H1 (cell line): ENCODE results near the gene TBC1D22A. TPM values are rescaled to one million over a fixed set of nuclear protein-coding genes. Genes with fewer than 3 reads are reported as not detected.

Experiments
- CTCF ChIA-PET: fragments of 300-600 bp; sonication (Branson Sonifier 250); formaldehyde crosslinking; loops from one replicate; lab custom pipeline; 2021; ENCODE audit not compliant: partially characterized antibody; lab: Charles Lee
- POLR2A ChIA-PET: fragments of 300-600 bp; sonication (Branson Sonifier 250); formaldehyde crosslinking; loops from one replicate; lab custom pipeline; 2021; ENCODE audit warnings: inconsistent platforms; ENCODE audit not compliant: partially characterized antibody; lab: Charles Lee
- DNase-seq, 2 experiments: peaks; one replicate each; pipeline versions ENCODE4 v3.0.0 to v3.0.0-alpha.2; 2010 to 2022; ENCODE audit warnings: low spot score in 2 of 2, low read depth in 1 of 2, mixed read lengths in 1 of 2
- FAIRE-seq: peaks from 2 replicates; lab custom pipeline; 2011; peaks lifted over from hg19 to GRCh38; lab: Jason Lieb, UNC
- H2AFZ ChIP-seq: 2 replicates; pipeline ENCODE4 v1.8.1; 2012; ENCODE audit warnings: low read length, inconsistent platforms
- H2AK5ac ChIP-seq: 2 replicates; pipeline ENCODE4 v1.6.1; 2013; ENCODE audit warnings: low read depth, low read length
- H2BK120ac ChIP-seq: replicated peaks from 2 replicates; pipeline ENCODE3; 2013; ENCODE audit warnings: low read depth, low read length, inconsistent platforms
- H2BK12ac ChIP-seq: 2 replicates; pipeline ENCODE4 v1.6.1; 2013; ENCODE audit warnings: low read depth, low read length
- H2BK15ac ChIP-seq: 2 replicates; pipeline ENCODE4 v1.6.1; 2013; ENCODE audit warnings: low read length
- H2BK20ac ChIP-seq: 2 replicates; pipeline ENCODE4 v1.6.1; 2013; ENCODE audit warnings: low read length
- H2BK5ac ChIP-seq: 2 replicates; pipeline ENCODE4 v1.6.1; 2013; ENCODE audit warnings: low read depth, low read length
- H3K14ac ChIP-seq: 2 replicates; pipeline ENCODE4 v1.6.1; 2013; ENCODE audit warnings: inconsistent platforms; ENCODE audit not compliant: insufficient read length
- H3K18ac ChIP-seq: 2 replicates; pipeline ENCODE4 v1.6.1; 2013; ENCODE audit warnings: low read length; ENCODE audit errors: extremely low read depth
- H3K23ac ChIP-seq: 2 replicates; pipeline ENCODE4 v1.6.1; 2013; ENCODE audit warnings: inconsistent platforms; ENCODE audit not compliant: insufficient read length
- H3K23me2 ChIP-seq: 2 replicates; pipeline ENCODE4 v1.6.1; 2013; ENCODE audit warnings: low read depth, low read length
- H3K27ac ChIP-seq: 2 replicates; pipeline ENCODE4 v1.6.1; 2011; ENCODE audit warnings: low read depth, low read length, inconsistent platforms
- H3K27me3 ChIP-seq, 4 experiments: replicated peaks in 1 of 4; 1 replicate in 1 of 4; 2 replicates in 3 of 4; pipeline versions ENCODE4 v1.6.1 to v1.8.1; 2011 to 2013; ENCODE audit warnings: low read length in 3 of 4, mild to moderate bottlenecking in 3 of 4, inconsistent platforms in 2 of 4, mixed read lengths in 2 of 4, moderate library complexity in 1 of 4; ENCODE audit not compliant: control insufficient read depth in 3 of 4, insufficient read depth in 3 of 4; ENCODE audit errors: extremely low read depth in 1 of 4
- H3K36me3 ChIP-seq, 4 experiments: 2 replicates each; pipeline versions ENCODE4 v1.6.1 to v1.8.1; 2011 to 2013; ENCODE audit warnings: mild to moderate bottlenecking in 4 of 4, low read length in 3 of 4, moderate library complexity in 2 of 4, control low read depth in 1 of 4, inconsistent platforms in 1 of 4; ENCODE audit not compliant: insufficient read depth in 4 of 4, control insufficient read depth in 2 of 4
- H3K4ac ChIP-seq: replicated peaks from 2 replicates; pipeline ENCODE3; 2013; ENCODE audit warnings: low read length, low read depth, mixed read lengths, inconsistent platforms; ENCODE audit not compliant: insufficient read length
- H3K4me1 ChIP-seq, 4 experiments: replicated peaks in 1 of 4; 1 replicate in 1 of 4; 2 replicates in 3 of 4; pipeline versions ENCODE4 v1.6.1 to v1.8.1; 2011 to 2013; ENCODE audit warnings: low read length in 3 of 4, inconsistent platforms in 2 of 4, mixed read lengths in 1 of 4; ENCODE audit not compliant: insufficient read depth in 4 of 4, control insufficient read depth in 3 of 4
- H3K4me2 ChIP-seq, 2 experiments: 2 replicates each; pipeline versions ENCODE4 v1.6.1 to v1.8.1; 2011 to 2013; ENCODE audit warnings: low read depth in 2 of 2, low read length in 2 of 2, control low read depth in 1 of 2, inconsistent platforms in 1 of 2, mild to moderate bottlenecking in 1 of 2; ENCODE audit not compliant: insufficient read depth in 1 of 2
- H3K4me3 ChIP-seq, 4 experiments: fragments of 200-600, 300-600 bp in 1 of 4; sonication (generic), shearing (Covaris generic), sonication (Bioruptor Twin) in 1 of 4; 2 replicates each; pipeline versions ENCODE4 v1.5.1 to v1.8.1; 2011 to 2016; ENCODE audit warnings: low read length in 4 of 4, low read depth in 3 of 4, control low read depth in 2 of 4, inconsistent platforms in 2 of 4, mild to moderate bottlenecking in 2 of 4, mixed read lengths in 1 of 4, moderate library complexity in 1 of 4; ENCODE audit not compliant: insufficient read depth in 2 of 4; ENCODE audit errors: extremely low read depth in 1 of 4
- H3K56ac ChIP-seq: replicated peaks from 2 replicates; pipeline ENCODE3; 2013; ENCODE audit warnings: low read depth, mild to moderate bottlenecking, mixed read lengths, low read length, inconsistent platforms; ENCODE audit not compliant: insufficient read length
- H3K79me1 ChIP-seq: 2 replicates; pipeline ENCODE4 v1.6.1; 2013; ENCODE audit warnings: low read depth, low read length, control low read depth
- H3K79me2 ChIP-seq, 2 experiments: 2 replicates each; pipeline versions ENCODE4 v1.6.1 to v1.8.1; 2012 to 2013; ENCODE audit warnings: low read length in 2 of 2, mild to moderate bottlenecking in 2 of 2, inconsistent platforms in 1 of 2; ENCODE audit not compliant: insufficient read depth in 2 of 2, control insufficient read depth in 1 of 2
- H3K9ac ChIP-seq, 4 experiments: replicated peaks in 1 of 4; 1 replicate in 1 of 4; 2 replicates in 3 of 4; pipeline versions ENCODE4 v1.6.1 to v1.8.1; 2011 to 2013; ENCODE audit warnings: low read depth in 3 of 4, low read length in 3 of 4, control low read depth in 2 of 4, mild to moderate bottlenecking in 2 of 4, moderate library complexity in 2 of 4, inconsistent platforms in 1 of 4; ENCODE audit errors: extremely low read depth in 1 of 4
- H3K9me3 ChIP-seq, 2 experiments: 2 replicates each; pipeline versions ENCODE4 v1.6.1 to v1.8.1; 2012 to 2013; ENCODE audit warnings: mild to moderate bottlenecking in 2 of 2, moderate library complexity in 2 of 2, control low read depth in 1 of 2, inconsistent platforms in 1 of 2, low read depth in 1 of 2, low read length in 1 of 2, mixed read lengths in 1 of 2; ENCODE audit not compliant: insufficient read depth in 2 of 2
- H4K20me1 ChIP-seq, 2 experiments: replicated peaks in 1 of 2; 2 replicates each; pipeline versions ENCODE3 to v1.8.1; 2011 to 2013; ENCODE audit warnings: inconsistent platforms in 2 of 2, low read length in 2 of 2, mild to moderate bottlenecking in 1 of 2; ENCODE audit not compliant: insufficient read depth in 2 of 2, control insufficient read depth in 1 of 2
- H4K5ac ChIP-seq: 2 replicates; pipeline ENCODE4 v1.6.1; 2013; ENCODE audit warnings: low read length, low read depth, mixed read lengths, inconsistent platforms; ENCODE audit not compliant: insufficient read length
- H4K8ac ChIP-seq: 2 replicates; pipeline ENCODE4 v1.8.0; 2013; ENCODE audit warnings: mild to moderate bottlenecking, moderate library complexity, low read length, inconsistent platforms; ENCODE audit not compliant: insufficient read depth; ENCODE audit errors: extremely low read depth
- H4K91ac ChIP-seq: replicated peaks from 2 replicates; pipeline ENCODE3; 2013; ENCODE audit warnings: low read length, mixed read lengths, inconsistent platforms; ENCODE audit not compliant: insufficient read length
- ASH2L ChIP-seq: fragments of 200-600, 300-600 bp; sonication (generic); IDR thresholded peaks from one replicate; pipeline ENCODE4 v1.7.1; 2017; ENCODE audit warnings: low read length
- CREB1 ChIP-seq: IDR thresholded peaks from 2 replicates; pipeline ENCODE4 v1.6.1; 2012; ENCODE audit warnings: inconsistent platforms
- SIN3A ChIP-seq, 2 experiments: IDR thresholded peaks in 1 of 2; conservative IDR thresholded peaks in 1 of 2; 2 replicates each; pipeline ENCODE4 v1.6.1; 2011 to 2012; ENCODE audit warnings: low read length in 2 of 2, improper control_type of control experiment in 1 of 2, low read depth in 1 of 2, mild to moderate bottlenecking in 1 of 2
- SP1 ChIP-seq: IDR thresholded peaks from 2 replicates; pipeline ENCODE4 v1.6.1; 2011; ENCODE audit warnings: low read depth, low read length
- TAF1 ChIP-seq: IDR thresholded peaks from 2 replicates; pipeline ENCODE4 v1.6.1; 2011; ENCODE audit warnings: mild to moderate bottlenecking, low read depth, low read length
- TBP ChIP-seq: IDR thresholded peaks from 2 replicates; pipeline ENCODE4 v1.6.1; 2011; ENCODE audit warnings: low read depth, low read length, improper control_type of control experiment
- ZNF274 ChIP-seq: IDR thresholded peaks from 2 replicates; pipeline ENCODE4 v1.7.0; 2012; ENCODE audit warnings: low read length, borderline replicate concordance; ENCODE audit errors: extremely low read depth
- WGBS, 2 experiments: shearing (Covaris generic) in 1 of 2; methylation state at CpG; one replicate each; pipeline versions ENCODE4 v1.1.6 to v1.1.7; 2013 to 2015; ENCODE audit warnings: low lambda C conversion rate in 2 of 2, mixed read lengths in 2 of 2, inconsistent platforms in 1 of 2, low coverage in 1 of 2, missing lambda C conversion rate in 1 of 2; ENCODE audit not compliant: insufficient replicate concordance in 2 of 2, insufficient coverage in 1 of 2, insufficient read length in 1 of 2; ENCODE audit errors: extremely low coverage in 1 of 2, missing lambda C conversion rate in 1 of 2; 5-methylcytosine and 5-hydroxymethylcytosine counted together
- polyA plus RNA-seq, 7 experiments: library from polyadenylated mRNA; depleted of rRNA in 3 of 7; stranded (reverse) in 5 of 7; unstranded in 2 of 7; fragments of >200 nt in 5 of 7; fragments of 200-250 nt in 2 of 7; gene quantifications; 1 replicate in 5 of 7; 2 replicates in 1 of 7; 4 replicates in 1 of 7; pipeline versions ENCODE4 v1.2.1 to v1.2.3, GENCODE V29; 2011 to 2013; ENCODE audit warnings: missing spikeins in 2 of 7, mixed read lengths in 2 of 7
- total RNA-seq: library from RNA; stranded (reverse); fragmentation: NEBNext Ultra II Directional; extraction: Animal tissue kit (Norgen Biotek cat#: 25700); gene quantifications from 2 replicates; pipeline ENCODE4 v1.2.1, GENCODE V29; 2021
- TF ChIP-seq, protein P1 (sequence below): IDR thresholded peaks from 2 replicates; pipeline ENCODE4 v1.6.1; 2012; ENCODE audit warnings: inconsistent platforms

The TBC1D22A gene
- total and polyA plus RNA-seq, 2 of the 8 experiments (the other 6 are each of a cell fraction or from before 2014, with no cell fraction given), result 11.9 to 18.4 TPM

DNA sequence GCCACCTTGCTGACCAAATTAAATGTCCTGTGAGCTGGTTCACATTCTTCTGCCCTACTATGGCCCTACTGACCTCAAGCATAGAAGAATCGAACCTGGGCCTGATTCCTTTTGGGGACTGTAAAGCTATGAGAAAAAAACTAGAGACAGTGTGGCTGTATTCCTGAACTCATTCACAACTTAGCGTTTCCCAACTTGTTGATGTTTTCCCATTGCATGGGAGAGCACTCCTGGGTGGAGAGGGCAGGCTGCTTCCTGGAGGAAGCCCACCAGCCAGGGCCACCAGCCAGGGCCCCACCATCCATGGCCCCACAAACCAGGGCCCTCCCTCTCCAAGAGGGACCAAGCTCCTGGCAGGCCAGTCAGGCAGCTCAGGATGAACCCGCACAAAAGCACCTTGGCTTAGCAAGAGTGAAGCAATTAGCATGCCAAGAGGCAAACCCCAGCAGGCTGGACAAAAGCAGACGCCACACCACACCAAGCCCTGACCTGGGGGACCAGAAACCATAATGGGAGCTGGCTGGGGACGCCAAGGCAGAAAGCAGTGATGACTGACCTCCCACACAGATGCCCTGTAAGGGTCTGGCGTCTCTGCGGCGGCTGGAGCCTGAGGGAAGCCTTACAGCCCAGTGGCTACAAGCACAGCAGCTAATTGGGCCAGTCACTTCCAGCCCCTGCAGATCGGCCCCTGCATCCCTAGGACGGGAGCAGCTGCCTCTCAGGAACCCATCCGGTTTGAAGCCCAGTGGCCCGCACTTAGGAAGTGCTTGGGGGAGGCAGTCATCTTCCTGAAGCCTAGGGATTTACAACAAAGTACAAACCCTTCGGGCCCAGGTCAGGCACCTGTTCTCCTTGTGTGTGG lies 26.5 kb upstream of the TBC1D22A start:
- Histone ChIP-seq H3K18ac (no peak overlapping the region; the same call in 1 of the 2 replicates), H3K4ac (no peak overlapping the region), H3K27ac (no peak overlapping the region), H3K79me1 (peaks cover 8% of the 10 kb centered on the region), H3K9me3 (no peaks in the 10 kb centered on the region), H2BK12ac (no peak overlapping the region), H3K4me3 (peak overlapping the region in 2 of 4 experiments; percentile 6 to 90; a peak in 3 of 8 replicates), H4K5ac (peak overlapping the region; percentile 36), H4K8ac (peak overlapping the region; percentile 78; the same call in 1 of the 2 replicates), H3K23me2 (peaks cover 11% of the 10 kb centered on the region; the same call in 1 of the 2 replicates), H4K20me1 (peaks cover 0 to 30% of the 10 kb centered on the region in 2 experiments), H2AFZ (no peak overlapping the region), H3K4me2 (peak overlapping the region; percentile 49 to 58; a peak in 3 of 4 replicates), H3K14ac (no peak overlapping the region), H2BK20ac (no peak overlapping the region), H2BK120ac (no peak overlapping the region), H3K4me1 (peaks cover 7 to 30% (median 25%) of the 10 kb centered on the region in 4 experiments), H3K9ac (no peak overlapping the region), H2AK5ac (no peak overlapping the region; the same call in 1 of the 2 replicates), H3K56ac (no peak overlapping the region), H4K91ac (no peak overlapping the region), H3K36me3 (no peaks in the 10 kb centered on the region), H3K79me2 (peaks cover 0 to 41% of the 10 kb centered on the region in 2 experiments; a peak in 3 of 4 replicates), H2BK5ac (peak overlapping the region; percentile 66), H2BK15ac (peak overlapping the region; percentile 40; the same call in 1 of the 2 replicates), H3K23ac (no peak overlapping the region), H3K27me3 (peaks cover 0 to 3% (median 0%) of the 10 kb centered on the region in 4 experiments; a peak in 1 of 7 replicates)
- CTCF ChIA-PET, result interaction anchor here (1.1 to 1.2 kb wide), 2 partner anchors 22 to 173 kb away, joined by 5 read pairs; no protein-coding TSS in a partner anchor
- DNase-seq, result no peak
- POLR2A ChIA-PET, result interaction anchor here (0.9 to 1.6 kb wide), 3 partner anchors 8 to 160 kb away, joined by 3 to 4 read pairs (median 4); partner anchors contain the start of gene TBC1D22A
- 79% methylated on average over 13 of the region's 13 CpGs; no CpG with 5 or more reads in 1 of the 2 experiments for WGBS, 2 experiments
- no peak for FAIRE-seq
- TF ChIP-seq, protein P1, sequence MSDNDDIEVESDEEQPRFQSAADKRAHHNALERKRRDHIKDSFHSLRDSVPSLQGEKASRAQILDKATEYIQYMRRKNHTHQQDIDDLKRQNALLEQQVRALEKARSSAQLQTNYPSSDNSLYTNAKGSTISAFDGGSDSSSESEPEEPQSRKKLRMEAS, result 0 out of 2 replicates have a peak, but pooled peaks have one; percentile 10
- TF ChIP-seq SP1 (no peak), ZNF274 (no peak), CREB1 (0 out of 2 replicates have a peak, but pooled peaks have one; percentile 18), ASH2L (peak; percentile 14), TBP (peak; percentile 52; the same call in 1 of the 2 replicates), TAF1 (no peak), SIN3A (conservative IDR thresholded peaks at IDR 0.05 in 1 of 2, IDR thresholded peaks at IDR 0.05 in 1 of 2; ENCODE audit: low read depth in 1 of 2, low read length in 2 of 2) (peak in 1 of 2 experiments; percentile 58; a peak in 2 of 4 replicates)
